ENCODE results near the gene EVI5L.
"Not testable (repeated sequence)": the region's sequence is repeated elsewhere in the genome, so short reads cannot be mapped to it uniquely, and the experiment has no call there.

EVI5L gene

DNA sequence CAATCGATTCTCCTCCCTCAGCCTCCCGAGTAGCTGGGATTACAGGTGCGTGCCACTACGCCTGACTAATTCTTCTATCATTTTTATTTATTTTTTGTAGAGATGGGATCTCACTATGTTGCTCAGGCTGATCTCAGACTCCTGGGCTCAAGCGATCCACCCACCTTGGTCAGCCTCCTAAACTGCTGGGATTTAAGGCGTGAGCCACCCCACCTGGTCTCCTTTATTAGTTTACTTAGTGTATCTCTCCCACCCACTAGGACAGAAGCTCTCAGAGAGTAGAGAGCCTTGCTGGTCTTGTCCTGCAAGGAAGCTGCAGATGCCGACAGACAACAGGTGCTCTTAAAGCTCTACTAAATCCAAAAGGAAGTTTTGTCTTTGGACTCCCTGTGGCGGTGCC lies 55.8 kb downstream of the EVI5L start:
- TF ChIP-seq, protein P1, sequence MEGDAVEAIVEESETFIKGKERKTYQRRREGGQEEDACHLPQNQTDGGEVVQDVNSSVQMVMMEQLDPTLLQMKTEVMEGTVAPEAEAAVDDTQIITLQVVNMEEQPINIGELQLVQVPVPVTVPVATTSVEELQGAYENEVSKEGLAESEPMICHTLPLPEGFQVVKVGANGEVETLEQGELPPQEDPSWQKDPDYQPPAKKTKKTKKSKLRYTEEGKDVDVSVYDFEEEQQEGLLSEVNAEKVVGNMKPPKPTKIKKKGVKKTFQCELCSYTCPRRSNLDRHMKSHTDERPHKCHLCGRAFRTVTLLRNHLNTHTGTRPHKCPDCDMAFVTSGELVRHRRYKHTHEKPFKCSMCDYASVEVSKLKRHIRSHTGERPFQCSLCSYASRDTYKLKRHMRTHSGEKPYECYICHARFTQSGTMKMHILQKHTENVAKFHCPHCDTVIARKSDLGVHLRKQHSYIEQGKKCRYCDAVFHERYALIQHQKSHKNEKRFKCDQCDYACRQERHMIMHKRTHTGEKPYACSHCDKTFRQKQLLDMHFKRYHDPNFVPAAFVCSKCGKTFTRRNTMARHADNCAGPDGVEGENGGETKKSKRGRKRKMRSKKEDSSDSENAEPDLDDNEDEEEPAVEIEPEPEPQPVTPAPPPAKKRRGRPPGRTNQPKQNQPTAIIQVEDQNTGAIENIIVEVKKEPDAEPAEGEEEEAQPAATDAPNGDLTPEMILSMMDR (IDR thresholded peaks at IDR 0.05; ENCODE audit: low read depth, low read length, missing control alignments) = no peak
- Histone ChIP-seq H3K27me3 (replicated peaks) (no peaks in the 10 kb centered on the region), H3K4me3 (ENCODE audit: low read depth, low read length) (no peak overlapping the region), H3K36me3 (replicated peaks) (no peaks in the 10 kb centered on the region), H3K27ac (no peak overlapping the region)
- in situ Hi-C loops (cut with HindIII; ENCODE audit: low pct_ligation_motif_present, low sequenced_read_pairs) = no loop called here
- DNase-seq = no peak

DNA sequence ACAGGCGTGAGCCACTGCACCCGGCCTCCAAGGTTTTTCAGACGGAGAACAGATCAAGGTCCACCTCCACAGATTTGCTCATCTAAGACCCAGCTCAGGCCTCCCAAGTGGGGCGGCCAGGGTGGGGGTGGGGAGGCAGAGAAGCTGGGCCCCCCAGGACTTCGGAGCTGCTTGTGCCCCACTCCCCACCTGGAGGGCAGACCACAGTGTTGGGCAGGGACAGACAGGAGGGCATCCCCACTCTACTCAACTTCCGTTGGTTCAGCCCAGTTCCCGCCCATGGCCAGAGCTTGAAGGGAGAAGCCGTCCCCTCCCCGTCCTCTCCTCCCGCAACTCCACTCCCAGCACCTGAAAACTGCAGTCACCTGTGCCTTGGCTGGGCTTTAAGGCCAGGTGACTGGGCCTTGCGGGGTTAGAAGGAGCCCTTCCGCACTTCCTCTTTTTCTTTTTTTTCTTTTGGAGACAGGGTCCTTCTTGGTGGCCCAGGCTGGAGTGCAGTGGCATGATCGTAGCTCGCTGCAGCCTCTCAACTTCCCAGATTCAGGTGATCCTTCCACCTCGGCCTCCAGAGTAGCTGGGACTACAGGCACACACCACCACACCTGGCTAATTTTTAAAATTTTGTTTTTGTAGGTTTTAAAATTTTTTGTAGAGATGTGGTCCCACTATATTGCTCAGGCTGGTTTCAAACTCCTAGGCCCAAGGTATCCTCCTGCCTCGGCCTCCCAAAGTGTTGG lies 57.6 kb downstream of the EVI5L start:
- no peak overlapping the region for H3K27ac ChIP-seq
- H3K4me3 ChIP-seq (ENCODE audit: low read depth, low read length) = no peak overlapping the region
- in situ Hi-C loops (cut with HindIII; ENCODE audit: low pct_ligation_motif_present, low sequenced_read_pairs) = no loop called here
- H3K36me3 ChIP-seq (replicated peaks) = no peaks in the 10 kb centered on the region
- H3K27me3 ChIP-seq (replicated peaks) = no peaks in the 10 kb centered on the region
- TF ChIP-seq, protein P1 (IDR thresholded peaks at IDR 0.05; ENCODE audit: low read depth, low read length, missing control alignments) = no peak
- DNase-seq = no peak

DNA sequence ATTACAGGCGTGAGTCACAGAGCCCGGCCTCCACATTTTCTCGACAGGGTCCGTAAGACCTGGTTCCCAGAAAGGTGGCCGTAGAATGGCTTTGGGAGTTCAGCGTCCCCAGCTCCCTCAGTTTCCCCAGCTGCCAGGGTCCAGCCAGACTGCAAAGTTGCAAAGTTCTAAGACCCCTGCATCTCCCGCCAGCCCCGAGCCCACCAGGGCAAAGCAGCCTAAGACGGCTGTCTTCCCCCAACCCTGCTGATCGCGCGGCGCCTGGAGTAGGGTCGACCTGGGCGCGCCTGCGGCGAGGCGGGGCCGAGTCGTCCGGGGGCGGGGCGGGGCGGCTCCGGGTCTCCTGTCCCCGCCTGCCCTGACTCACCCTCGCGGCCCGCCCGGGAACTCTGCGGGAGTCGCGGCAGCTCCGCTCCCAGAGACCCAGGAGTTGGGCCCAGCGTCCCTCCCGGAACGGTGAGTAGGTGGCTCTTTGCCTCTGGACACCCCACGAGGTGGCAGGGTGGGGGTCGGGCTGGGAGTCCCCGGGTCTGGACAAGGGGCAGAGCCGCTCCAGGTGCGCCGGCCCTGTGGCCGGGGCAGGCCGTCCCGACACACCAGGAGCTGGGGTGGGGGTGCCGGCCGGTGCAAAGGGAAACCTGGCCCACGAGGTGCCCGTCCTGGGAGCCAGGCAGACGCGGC lies 58.3 kb downstream of the EVI5L start, which contains the start of gene LRRC8E:
LRRC8E (plus strand) TSS at position 366 of the 681 bp plus-strand sequence. CDS start 7,094 bp downstream, outside the sequence.
- Histone ChIP-seq H3K4me3 (ENCODE audit: low read depth, low read length) (peak within 1 kb of the TSS; percentile 68), H3K27ac (peak within 1 kb of the TSS; percentile 50), H3K36me3 (replicated peaks) (no peaks in the 10 kb centered on the region), H3K27me3 (replicated peaks) (no peaks in the 10 kb centered on the region)
- peak; percentile 64 for DNase-seq
- in situ Hi-C loops (cut with HindIII; ENCODE audit: low pct_ligation_motif_present, low sequenced_read_pairs) = no loop called here
- TF ChIP-seq, protein P1 (IDR thresholded peaks at IDR 0.05; ENCODE audit: low read depth, low read length, missing control alignments) = no peak

DNA sequence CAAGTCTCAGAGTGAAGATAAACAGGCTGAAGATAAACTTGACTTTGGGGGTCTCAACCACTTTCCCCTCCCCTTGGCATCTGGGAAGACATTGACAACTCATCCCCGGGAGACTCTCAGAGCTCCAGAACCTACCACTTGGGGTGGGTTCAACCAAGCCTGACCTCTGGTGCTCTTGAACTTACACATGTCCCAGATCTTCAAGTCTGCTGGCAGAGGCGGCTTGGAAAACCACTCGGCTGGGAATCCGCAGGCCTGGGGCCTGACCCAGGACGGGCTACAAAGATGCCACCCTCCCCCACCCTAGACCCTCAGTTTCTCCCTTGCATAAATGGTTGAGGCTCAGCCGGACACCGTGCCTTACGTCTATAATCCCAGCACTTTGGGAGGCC lies 58.8 kb downstream of the EVI5L start:
- no peaks in the 10 kb centered on the region for H3K27me3 ChIP-seq (replicated peaks)
- peak overlapping the region; percentile 50 for H3K27ac ChIP-seq
- H3K4me3 ChIP-seq (ENCODE audit: low read depth, low read length) = peak overlapping the region; percentile 68
- in situ Hi-C loops (cut with HindIII; ENCODE audit: low pct_ligation_motif_present, low sequenced_read_pairs) = no loop called here
- no peaks in the 10 kb centered on the region for H3K36me3 ChIP-seq (replicated peaks)
- TF ChIP-seq, protein P1 (IDR thresholded peaks at IDR 0.05; ENCODE audit: low read depth, low read length, missing control alignments) = no peak
- DNase-seq = no peak

DNA sequence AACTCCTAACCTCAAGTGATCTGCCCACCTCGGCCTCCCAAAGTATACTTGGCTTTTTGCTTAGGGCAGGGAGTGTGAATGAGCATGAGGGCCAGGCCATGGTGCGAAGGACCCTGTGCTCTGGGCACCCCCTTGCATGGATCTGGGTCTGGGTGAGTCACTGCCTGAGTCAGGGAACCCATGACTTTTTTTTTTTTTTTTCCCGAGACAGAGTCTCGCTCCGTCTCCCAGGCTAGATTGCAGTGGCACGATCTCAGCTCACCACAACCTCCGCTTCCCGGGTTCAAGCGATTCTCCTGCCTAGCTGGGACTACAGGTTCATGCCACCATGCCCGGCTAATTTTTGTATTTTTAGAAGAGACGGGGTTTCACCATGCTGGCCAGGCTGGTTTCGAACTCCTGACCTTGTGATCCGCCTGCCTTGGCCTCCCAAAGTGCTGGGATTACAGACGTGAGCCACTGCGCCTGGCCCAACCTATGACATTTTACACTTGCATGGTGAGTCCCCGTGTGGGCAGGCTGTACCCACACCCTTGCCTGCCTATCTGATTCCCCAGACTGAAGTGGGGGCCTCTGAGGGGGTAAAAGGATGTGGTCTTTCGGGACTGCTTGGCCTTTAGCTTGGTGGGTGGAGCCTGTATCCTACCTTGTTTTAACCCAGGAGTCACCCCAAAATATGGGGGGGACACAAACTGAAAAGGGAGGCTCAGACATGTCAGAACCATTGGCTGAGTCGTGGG lies 63.5 kb downstream of the EVI5L start:
- H3K36me3 ChIP-seq (replicated peaks); in situ Hi-C loops (cut with HindIII; ENCODE audit: low pct_ligation_motif_present, low sequenced_read_pairs); H3K4me3 ChIP-seq (ENCODE audit: low read depth, low read length); H3K27me3 ChIP-seq (replicated peaks): not testable (repeated sequence)
- peak overlapping the region; percentile 58 for H3K27ac ChIP-seq
- DNase-seq = peak; percentile 56
